ENCODE results near the gene DIDO1. TPM values are rescaled to one million over a fixed set of nuclear protein-coding genes. Genes with fewer than 3 reads are reported as not detected.

DIDO1 gene
- total and polyA plus RNA-seq, 2 of the 13 experiments (the other 11 are each of a cell fraction or from before 2014, with no cell fraction given) = 75.0 to 75.1 TPM

GRCh38 chr20:62926229-62927127 lies at the start of gene DIDO1 (continued):
- TF ChIP-seq TEF (CRISPR knock-in tag; IDR thresholded peaks at IDR 0.05) (peak; percentile 70; the same call in 1 of the 2 replicates), SOX5 (CRISPR knock-in tag; IDR thresholded peaks at IDR 0.05; ENCODE audit: borderline replicate concordance) (peak; percentile 33; the same call in 1 of the 2 replicates), ZNF30 (CRISPR knock-in tag; IDR thresholded peaks at IDR 0.05) (no peak), ZBTB14 (CRISPR knock-in tag; IDR thresholded peaks at IDR 0.05) (no peak; the same call in none of the 2 replicates), ZNF740 (CRISPR knock-in tag; IDR thresholded peaks at IDR 0.05) (no peak; the same call in 1 of the 2 replicates), CENPBD1 (CRISPR knock-in tag; IDR thresholded peaks at IDR 0.05; ENCODE audit: borderline replicate concordance, low read depth) (no peak), MXD3 (CRISPR knock-in tag; IDR thresholded peaks at IDR 0.05) (peak; percentile 11; the same call in 1 of the 2 replicates), IRF1 (CRISPR knock-in tag; IDR thresholded peaks at IDR 0.05; ENCODE audit: low read depth) (no peak; the same call in 1 of the 2 replicates), AGO1 (IDR thresholded peaks at IDR 0.05; ENCODE audit: low read depth, low read length, poor library complexity, severe bottlenecking) (peak; percentile 69), NR1H2 (CRISPR knock-in tag; IDR thresholded peaks at IDR 0.05; ENCODE audit: borderline replicate concordance, low read depth) (0 out of 2 replicates have a peak, but pooled peaks have one; percentile 2), ZNF781 (CRISPR knock-in tag; IDR thresholded peaks at IDR 0.05; ENCODE audit: borderline replicate concordance, not compliant biosample characterization) (no peak), PHB2 (IDR thresholded peaks at IDR 0.05; ENCODE audit: partially characterized antibody) (no peak), ZFP36L1 (CRISPR knock-in tag; IDR thresholded peaks at IDR 0.05) (peak; percentile 68; the same call in 1 of the 2 replicates), ATF6 (CRISPR knock-in tag; conservative IDR thresholded peaks at IDR 0.05) (no peak; the same call in 1 of the 2 replicates), NFKBIZ (CRISPR knock-in tag; IDR thresholded peaks at IDR 0.05) (peak; percentile 19; the same call in 1 of the 2 replicates), EHMT2 (IDR thresholded peaks at IDR 0.05; ENCODE audit: borderline replicate concordance, low read depth, low read length) (no peak), ZNF782 (CRISPR knock-in tag; IDR thresholded peaks at IDR 0.05; ENCODE audit: borderline replicate concordance) (no peak; the same call in 1 of the 2 replicates), SUZ12 (IDR thresholded peaks at IDR 0.05; ENCODE audit: low read depth, low read length) (no peak), ZNF503 (CRISPR knock-in tag; IDR thresholded peaks at IDR 0.05) (peak; percentile 52)

Data from HepG2 (cell line).